SK-N-SH (cell line): Measurements from ENCODE around the gene FIGNL1.

Experiments used
- CTCF ChIP-seq: fragments of 200-600 bp; sonication (generic); IDR thresholded peaks from 2 replicates; pipeline ENCODE4 v1.6.1; 2017; ENCODE audit warnings: antibody characterized with exemption, mild to moderate bottlenecking, moderate library complexity
- MXI1 ChIP-seq: IDR thresholded peaks from 2 replicates; pipeline ENCODE4 v1.6.1; 2012; ENCODE audit warnings: mild to moderate bottlenecking, low read depth, low read length, improper control_type of control experiment
- NFIC ChIP-seq: IDR thresholded peaks from 2 replicates; pipeline ENCODE4 v1.4.0; 2012; ENCODE audit warnings: borderline replicate concordance
- POLR2AphosphoS5 ChIP-seq: IDR thresholded peaks from 2 replicates; pipeline ENCODE4 v1.6.1; 2012; ENCODE audit warnings: low read depth, low read length
- TF ChIP-seq, protein P1 (sequence below): IDR thresholded peaks from 2 replicates; pipeline ENCODE4 v1.4.0; 2012; ENCODE audit warnings: low read depth
- TF ChIP-seq, protein P2 (sequence below): fragments of 150-350 bp; IDR thresholded peaks from 2 replicates; pipeline ENCODE4 v1.6.1; 2017; ENCODE audit warnings: antibody characterized with exemption, low read length, low read depth, borderline replicate concordance

- TF ChIP-seq MXI1 = no peak
- TF ChIP-seq, protein P1, sequence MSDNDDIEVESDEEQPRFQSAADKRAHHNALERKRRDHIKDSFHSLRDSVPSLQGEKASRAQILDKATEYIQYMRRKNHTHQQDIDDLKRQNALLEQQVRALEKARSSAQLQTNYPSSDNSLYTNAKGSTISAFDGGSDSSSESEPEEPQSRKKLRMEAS = no peak
- TF ChIP-seq CTCF = no peak
- TF ChIP-seq POLR2AphosphoS5 = no peak
- no peak for TF ChIP-seq NFIC
- TF ChIP-seq, protein P2, sequence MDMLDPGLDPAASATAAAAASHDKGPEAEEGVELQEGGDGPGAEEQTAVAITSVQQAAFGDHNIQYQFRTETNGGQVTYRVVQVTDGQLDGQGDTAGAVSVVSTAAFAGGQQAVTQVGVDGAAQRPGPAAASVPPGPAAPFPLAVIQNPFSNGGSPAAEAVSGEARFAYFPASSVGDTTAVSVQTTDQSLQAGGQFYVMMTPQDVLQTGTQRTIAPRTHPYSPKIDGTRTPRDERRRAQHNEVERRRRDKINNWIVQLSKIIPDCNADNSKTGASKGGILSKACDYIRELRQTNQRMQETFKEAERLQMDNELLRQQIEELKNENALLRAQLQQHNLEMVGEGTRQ = no peak
Observed at GRCh38 chr7:50418526-50419290, 31.4 kb downstream of the FIGNL1 start.
